ENCODE results near the gene WDFY1.

DNA sequence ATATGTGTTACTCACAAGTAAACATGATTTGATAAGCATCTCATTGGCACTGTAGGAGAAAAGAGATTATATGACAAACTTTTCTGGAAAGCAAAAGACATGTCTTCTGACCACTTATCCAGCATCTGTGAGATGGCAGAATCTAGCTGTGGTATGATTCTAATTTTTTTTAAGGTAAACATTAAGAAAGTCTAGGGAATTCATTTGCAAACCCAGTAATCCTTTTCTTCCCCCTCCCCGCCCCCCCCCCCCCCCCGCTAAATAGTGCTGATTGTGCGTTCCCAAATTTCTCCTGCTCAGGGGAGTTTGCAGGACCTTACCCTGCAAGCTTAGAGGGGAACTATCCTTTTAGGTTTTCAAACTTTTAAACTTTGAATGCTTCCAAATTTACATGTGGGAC, 24.2 kb upstream of the WDFY1 start:
- TF ChIP-seq, protein P1, sequence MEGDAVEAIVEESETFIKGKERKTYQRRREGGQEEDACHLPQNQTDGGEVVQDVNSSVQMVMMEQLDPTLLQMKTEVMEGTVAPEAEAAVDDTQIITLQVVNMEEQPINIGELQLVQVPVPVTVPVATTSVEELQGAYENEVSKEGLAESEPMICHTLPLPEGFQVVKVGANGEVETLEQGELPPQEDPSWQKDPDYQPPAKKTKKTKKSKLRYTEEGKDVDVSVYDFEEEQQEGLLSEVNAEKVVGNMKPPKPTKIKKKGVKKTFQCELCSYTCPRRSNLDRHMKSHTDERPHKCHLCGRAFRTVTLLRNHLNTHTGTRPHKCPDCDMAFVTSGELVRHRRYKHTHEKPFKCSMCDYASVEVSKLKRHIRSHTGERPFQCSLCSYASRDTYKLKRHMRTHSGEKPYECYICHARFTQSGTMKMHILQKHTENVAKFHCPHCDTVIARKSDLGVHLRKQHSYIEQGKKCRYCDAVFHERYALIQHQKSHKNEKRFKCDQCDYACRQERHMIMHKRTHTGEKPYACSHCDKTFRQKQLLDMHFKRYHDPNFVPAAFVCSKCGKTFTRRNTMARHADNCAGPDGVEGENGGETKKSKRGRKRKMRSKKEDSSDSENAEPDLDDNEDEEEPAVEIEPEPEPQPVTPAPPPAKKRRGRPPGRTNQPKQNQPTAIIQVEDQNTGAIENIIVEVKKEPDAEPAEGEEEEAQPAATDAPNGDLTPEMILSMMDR (IDR thresholded peaks at IDR 0.05) = no peak
- TF ChIP-seq EP300 (IDR thresholded peaks at IDR 0.05) (no peak), POLR2A (IDR thresholded peaks at IDR 0.05; ENCODE audit: low read depth) (no peak), POLR2AphosphoS5 (IDR thresholded peaks at IDR 0.05) (no peak)

All from esophagus muscularis mucosa (tissue), 4 donors.